ENCODE measurements around the gene C17orf67.

- TF ChIP-seq EZH2 (IDR thresholded peaks at IDR 0.05; ENCODE audit: insufficient read depth, poor library complexity, severe bottlenecking) (no peak), EZH2phosphoT487 (IDR thresholded peaks at IDR 0.05; ENCODE audit: insufficient read depth, low read depth) (no peak)
Measured at GRCh38 chr17:56817066-56817465, 16.7 kb downstream of the C17orf67 start.
